Measurements from ENCODE around the gene NTRK3.

DNA sequence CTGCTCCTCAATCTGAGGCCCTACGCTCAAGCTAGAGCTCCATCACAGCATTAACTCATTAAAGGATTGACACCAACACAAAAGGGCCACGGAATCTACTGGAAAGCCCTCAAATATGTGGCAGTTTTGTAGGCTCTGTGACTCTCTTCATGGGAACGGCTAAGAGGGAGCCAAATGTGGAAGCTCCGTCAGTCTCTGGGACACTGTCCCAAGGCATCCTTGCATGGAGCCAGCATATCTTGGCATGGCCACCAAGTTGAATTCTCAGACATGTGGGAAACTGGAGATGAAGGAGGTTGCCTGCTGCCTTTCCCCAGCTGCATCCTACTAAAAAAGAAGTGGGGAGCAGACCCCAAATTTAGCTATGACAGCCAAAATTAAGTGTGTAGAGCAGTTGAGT lies 296.9 kb downstream of the NTRK3 start:
- TF ChIP-seq, protein P1, sequence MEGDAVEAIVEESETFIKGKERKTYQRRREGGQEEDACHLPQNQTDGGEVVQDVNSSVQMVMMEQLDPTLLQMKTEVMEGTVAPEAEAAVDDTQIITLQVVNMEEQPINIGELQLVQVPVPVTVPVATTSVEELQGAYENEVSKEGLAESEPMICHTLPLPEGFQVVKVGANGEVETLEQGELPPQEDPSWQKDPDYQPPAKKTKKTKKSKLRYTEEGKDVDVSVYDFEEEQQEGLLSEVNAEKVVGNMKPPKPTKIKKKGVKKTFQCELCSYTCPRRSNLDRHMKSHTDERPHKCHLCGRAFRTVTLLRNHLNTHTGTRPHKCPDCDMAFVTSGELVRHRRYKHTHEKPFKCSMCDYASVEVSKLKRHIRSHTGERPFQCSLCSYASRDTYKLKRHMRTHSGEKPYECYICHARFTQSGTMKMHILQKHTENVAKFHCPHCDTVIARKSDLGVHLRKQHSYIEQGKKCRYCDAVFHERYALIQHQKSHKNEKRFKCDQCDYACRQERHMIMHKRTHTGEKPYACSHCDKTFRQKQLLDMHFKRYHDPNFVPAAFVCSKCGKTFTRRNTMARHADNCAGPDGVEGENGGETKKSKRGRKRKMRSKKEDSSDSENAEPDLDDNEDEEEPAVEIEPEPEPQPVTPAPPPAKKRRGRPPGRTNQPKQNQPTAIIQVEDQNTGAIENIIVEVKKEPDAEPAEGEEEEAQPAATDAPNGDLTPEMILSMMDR (IDR thresholded peaks at IDR 0.05; ENCODE audit: borderline replicate concordance, extremely low read depth, low read length, poor library complexity, severe bottlenecking): no peak
- TF ChIP-seq EZH2 (IDR thresholded peaks at IDR 0.05; ENCODE audit: borderline replicate concordance, low read depth, low read length, severe bottlenecking): no peak
